OCI-LY3 (cell line): ENCODE data around the gene ALG6.

Source experiments
- CTCF ChIP-seq: fragments of 200-600, 300-600 bp; sonication (generic); IDR thresholded peaks from 2 replicates; pipeline ENCODE4 v1.5.1; 2014; ENCODE audit warnings: antibody characterized with exemption, low read length, low read depth
- EZH2phosphoT487 ChIP-seq: fragments of 200-600 bp; shearing (Covaris generic); IDR thresholded peaks from 2 replicates; pipeline ENCODE4 v1.6.1; 2018; ENCODE audit warnings: antibody characterized with exemption, mixed run types, low read depth

GRCh38 chr1:63366908-63367214 lies 566 bp upstream of the ALG6 start:
- TF ChIP-seq CTCF (no peak), EZH2phosphoT487 (no peak)
